Heart right ventricle (tissue), 16 donors: ENCODE results near the gene LDLRAD4. TPM values are rescaled to one million over a fixed set of nuclear protein-coding genes. Genes with fewer than 3 reads are reported as not detected.

Experiments
- ATAC-seq, 8 donors: fragments of 200-7000 bp; cut with Tn5 transposase; one replicate each; pipeline ENCODE4 v1.9.1; 2020; ENCODE audit warnings: mild to moderate bottlenecking in 8 of 8, moderate library complexity in 8 of 8, moderate number of reproducible peaks in 1 of 8
- DNase-seq, 2 donors: peaks; one replicate each; pipeline ENCODE4 v3.0.0-alpha.2; 2020
- H3K27ac ChIP-seq, 10 donors: fragments of 200-600 bp; sonication (generic) in 2 of 10; one replicate each; pipeline versions ENCODE4 v1.5.0 to v1.8.0; 2020 to 2022; ENCODE audit warnings: mild to moderate bottlenecking in 3 of 10
- H3K27me3 ChIP-seq, 7 donors: fragments of 200-600 bp; one replicate each; pipeline ENCODE4 v1.8.0; 2021 to 2022; ENCODE audit warnings: mild to moderate bottlenecking in 2 of 7
- H3K36me3 ChIP-seq, 9 donors: fragments of 200-600 bp; sonication (generic) in 1 of 9; one replicate each; pipeline versions ENCODE4 v1.5.0 to v1.8.0; 2020 to 2022; ENCODE audit warnings: mild to moderate bottlenecking in 2 of 9
- H3K4me1 ChIP-seq, 9 donors: fragments of 200-600 bp; sonication (generic) in 1 of 9; one replicate each; pipeline versions ENCODE4 v1.5.0 to v1.8.0; 2020 to 2022; ENCODE audit warnings: mild to moderate bottlenecking in 4 of 9
- H3K4me3 ChIP-seq, 10 donors: fragments of 200-600 bp; sonication (generic) in 2 of 10; one replicate each; pipeline versions ENCODE4 v1.5.0 to v1.8.0; 2020 to 2022; ENCODE audit warnings: mild to moderate bottlenecking in 7 of 10, moderate library complexity in 2 of 10
- H3K9me3 ChIP-seq, 11 donors: fragments of 200-600 bp in 10 of 11; sonication (generic) in 2 of 11; one replicate each; pipeline versions ENCODE4 v1.5.0 to v1.8.0; 2013 to 2022; ENCODE audit warnings: mild to moderate bottlenecking in 2 of 11, control low read depth in 1 of 11, moderate library complexity in 1 of 11
- WGBS, 2 donors: extraction: QIAGEN DNeasy Blood & Tissue Kit; methylation state at CpG; one replicate each; pipeline ENCODE4 v1.1.7; 2013; ENCODE audit warnings: inconsistent platforms in 1 of 2; 5-methylcytosine and 5-hydroxymethylcytosine counted together
- intact Hi-C, 10 donors: fragments of 100-400 bp; cut with DNase I; formaldehyde crosslinking; loops; one replicate each; pipeline versions ENCODE4 v1.11.1 to v1.14.2; 2022
- polyA plus RNA-seq, 2 donors: library from polyadenylated mRNA; stranded (reverse); fragments of 200-250 nt; gene quantifications; one replicate each; pipeline ENCODE4 v1.2.3, GENCODE V29; 2013
- total RNA-seq, 10 donors: library from RNA; stranded (reverse); fragmentation: NEBNext Ultra II Directional in 3 of 10; extraction: Animal tissue kit (Norgen Biotek cat#: 25700) in 3 of 10; gene quantifications; one replicate each; pipeline versions ENCODE4 v1.2.1 to v1.2.4, GENCODE V29; 2021 to 2023
- TF ChIP-seq, protein P1 (sequence below), 9 donors: fragments of 200-600 bp; sonication (generic) in 2 of 9; IDR thresholded peaks; one replicate each; pipeline versions ENCODE4 v1.5.0 to v1.8.0; 2021 to 2022; ENCODE audit warnings: antibody characterized with exemption in 9 of 9, mild to moderate bottlenecking in 5 of 9, moderate library complexity in 1 of 9
- donor health status: Arrhythmogenic right ventricular cardiomyopathy.
- donor health status: ischemic (EF 13 %, LVEDD 7.1; RV severe dilation, severe dysfunction).
- donor health status: healthy with polysubstance abuse.
- donor health status: DM: no; HTN: yes; CAD: no.
- donor health status: DM: no; HTN: no; CAD: no.
- donor health status: ischemic (EF 25% LVEDD 6.9; RV normal size, moderate dysfunction).
- donor health status: ischemic (EF 25% LVEDD 5.7; RV mildly dilated, moderate dysfunction).
- donor health status: healthy.
- donor health status: DM: yes; HTN: yes; CAD: no.
- donor health status: Ischemic cardiomyopathy.
- donor health status: ischemic (EF 35%, LVEDD 5.7; RV mildly dilated, moderate dysfunction).
- donor health status: nonischemic (EF 11% LVEDD 7.7; RV severe dilation, severe dysfunction).
- donor health status: DM: yes; HTN: yes; CAD: no.
- donor health status: PGD.
- donor health status: ischemic (EF 29% LVEDD 5.4; RV normal size, mild dysfunction).
- donor health status: nonischemic (EF 23%, LVEDD 6.1; RV moderate dilation, normal function).

Gene LDLRAD4
- total and polyA plus RNA-seq, 12 donors, result 5.4 to 74.6 (median 34.6) TPM

GRCh38 chr18:13369756-13370510 is 151.4 kb downstream of the LDLRAD4 start:
- DNase-seq (no peak), ATAC-seq (no peak)
- intact Hi-C loops, result loop anchor here in 6 of 10 donors (10.0 kb wide), 5 partner anchors 55 to 155 kb away; partner anchors contain the start of gene LDLRAD4 (in 2 of the 6)
- Histone ChIP-seq H3K27ac (no peak overlapping the region), H3K27me3 (no peaks in the 10 kb centered on the region), H3K4me1 (peaks cover 0 to 33% (median 11%) of the 10 kb centered on the region in 9 donors), H3K4me3 (no peak overlapping the region), H3K9me3 (no peaks in the 10 kb centered on the region), H3K36me3 (no peaks in the 10 kb centered on the region)
- TF ChIP-seq, protein P1, sequence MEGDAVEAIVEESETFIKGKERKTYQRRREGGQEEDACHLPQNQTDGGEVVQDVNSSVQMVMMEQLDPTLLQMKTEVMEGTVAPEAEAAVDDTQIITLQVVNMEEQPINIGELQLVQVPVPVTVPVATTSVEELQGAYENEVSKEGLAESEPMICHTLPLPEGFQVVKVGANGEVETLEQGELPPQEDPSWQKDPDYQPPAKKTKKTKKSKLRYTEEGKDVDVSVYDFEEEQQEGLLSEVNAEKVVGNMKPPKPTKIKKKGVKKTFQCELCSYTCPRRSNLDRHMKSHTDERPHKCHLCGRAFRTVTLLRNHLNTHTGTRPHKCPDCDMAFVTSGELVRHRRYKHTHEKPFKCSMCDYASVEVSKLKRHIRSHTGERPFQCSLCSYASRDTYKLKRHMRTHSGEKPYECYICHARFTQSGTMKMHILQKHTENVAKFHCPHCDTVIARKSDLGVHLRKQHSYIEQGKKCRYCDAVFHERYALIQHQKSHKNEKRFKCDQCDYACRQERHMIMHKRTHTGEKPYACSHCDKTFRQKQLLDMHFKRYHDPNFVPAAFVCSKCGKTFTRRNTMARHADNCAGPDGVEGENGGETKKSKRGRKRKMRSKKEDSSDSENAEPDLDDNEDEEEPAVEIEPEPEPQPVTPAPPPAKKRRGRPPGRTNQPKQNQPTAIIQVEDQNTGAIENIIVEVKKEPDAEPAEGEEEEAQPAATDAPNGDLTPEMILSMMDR (IDR thresholded peaks at IDR 0.05), result no peak
- 71 to 73% methylated on average over 15 of the region's 15 CpGs for WGBS, 2 donors

- DNase-seq (no peak), ATAC-seq (no peak)
- no peak overlapping the region for H3K27ac ChIP-seq
- H3K4me3 ChIP-seq, result no peak overlapping the region
- intact Hi-C loops, result loop anchor here in 3 of 10 donors (10.0 kb wide), 3 partner anchors 66 to 156 kb away; partner anchors contain the start of gene LDLRAD4 (in 1 of the 3)
- peaks cover 2 to 44% (median 20%) of the 10 kb centered on the region in 9 donors for H3K4me1 ChIP-seq
- H3K36me3 ChIP-seq, result no peaks in the 10 kb centered on the region
- TF ChIP-seq, protein P1 (IDR thresholded peaks at IDR 0.05), result no peak
- no peaks in the 10 kb centered on the region for H3K9me3 ChIP-seq
- WGBS, 2 donors, result 97% methylated on average over 16 of the region's 16 CpGs
- H3K27me3 ChIP-seq, result no peaks in the 10 kb centered on the region
Measured at GRCh38 chr18:13370995-13371625, 152.6 kb downstream of the LDLRAD4 start.

- no peaks in the 10 kb centered on the region for H3K36me3 ChIP-seq
- H3K9me3 ChIP-seq, result no peaks in the 10 kb centered on the region
- 86 to 92% methylated on average over 10 of the region's 10 CpGs for WGBS, 2 donors
- DNase-seq (no peak), ATAC-seq (no peak)
- no peaks in the 10 kb centered on the region for H3K27me3 ChIP-seq
- H3K27ac ChIP-seq, result no peak overlapping the region
- intact Hi-C loops, result loop anchor here in 3 of 10 donors (10.0 kb wide), 3 partner anchors 67 to 157 kb away; partner anchors contain the start of gene LDLRAD4 (in 1 of the 3)
- TF ChIP-seq, protein P1 (IDR thresholded peaks at IDR 0.05), result no peak
- peaks cover 2 to 51% (median 20%) of the 10 kb centered on the region in 9 donors for H3K4me1 ChIP-seq
- no peak overlapping the region for H3K4me3 ChIP-seq
Measured at GRCh38 chr18:13371689-13372418, 153.3 kb downstream of the LDLRAD4 start.

GRCh38 chr18:13372531-13372951 is 154.0 kb downstream of the LDLRAD4 start:
- H3K9me3 ChIP-seq, result no peaks in the 10 kb centered on the region
- WGBS, 2 donors, result 90 to 91% methylated on average over 8 of the region's 8 CpGs
- no peaks in the 10 kb centered on the region for H3K36me3 ChIP-seq
- intact Hi-C loops, result loop anchor here in 3 of 10 donors (10.0 kb wide), 3 partner anchors 68 to 158 kb away; partner anchors contain the start of gene LDLRAD4 (in 1 of the 3)
- ATAC-seq (no peak), DNase-seq (no peak)
- H3K4me3 ChIP-seq, result no peak overlapping the region
- no peak overlapping the region for H3K27ac ChIP-seq
- TF ChIP-seq, protein P1 (IDR thresholded peaks at IDR 0.05), result no peak
- peaks cover 4 to 57% (median 27%) of the 10 kb centered on the region in 9 donors for H3K4me1 ChIP-seq
- H3K27me3 ChIP-seq, result no peaks in the 10 kb centered on the region
